ENCODE data around the gene TMCC1. TPM values are rescaled to one million over a fixed set of nuclear protein-coding genes. Genes with fewer than 3 reads are reported as not detected.
"Not testable (repeated sequence)": the region's sequence is repeated elsewhere in the genome, so short reads cannot be mapped to it uniquely, and the experiment has no call there.

The TMCC1 gene
- total RNA-seq, 2 experiments from 2014 or later: 13.6 to 14.3 TPM

- Mint-ChIP-seq H3K36me3 (ENCODE audit: low read depth) (peaks cover 13% of the 10 kb centered on the region), H3K27me3 (ENCODE audit: low read depth) (no peaks in the 10 kb centered on the region), H3K4me3 (no peak overlapping the region), H3K4me1 (ENCODE audit: low read depth) (peaks cover 14% of the 10 kb centered on the region), H3K27ac (no peak overlapping the region), H3K9me3 (peaks cover 7% of the 10 kb centered on the region)
- intact Hi-C loops (cut with micrococcal nuclease): no loop called here
- DNase-seq: no peak
- CTCF ChIA-PET: no interaction called here
These were observed 192.3 kb downstream of the TMCC1 start for GRCh38 chr3:129701161-129701560.

DNA sequence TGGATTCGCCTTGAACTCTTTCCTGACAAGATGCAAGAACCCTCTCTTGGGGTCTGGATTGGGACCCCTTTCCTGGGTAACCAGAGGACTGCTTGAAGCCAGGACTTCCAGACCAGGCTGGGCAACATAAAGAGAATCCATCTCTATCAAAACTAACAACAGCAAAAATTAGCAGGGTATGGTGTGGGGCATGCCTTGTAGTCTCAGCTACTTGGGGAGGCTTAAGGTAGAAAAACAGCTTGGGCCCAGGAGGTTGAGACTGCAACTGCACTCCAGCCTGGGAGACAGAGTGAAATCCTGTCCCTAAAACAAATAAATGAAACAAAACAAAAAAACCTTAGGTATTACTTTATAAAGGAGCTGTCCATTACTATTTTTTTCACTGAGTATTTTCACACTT lies 193.9 kb downstream of the TMCC1 start:
- Mint-ChIP-seq H3K4me1 (ENCODE audit: low read depth) (peaks cover 9% of the 10 kb centered on the region), H3K27me3 (ENCODE audit: low read depth) (no peaks in the 10 kb centered on the region), H3K9me3 (peaks cover 7% of the 10 kb centered on the region), H3K27ac (no peak overlapping the region), H3K36me3 (ENCODE audit: low read depth) (peaks cover 13% of the 10 kb centered on the region), H3K4me3 (no peak overlapping the region)
- intact Hi-C loops (cut with micrococcal nuclease): no loop called here
- DNase-seq: no peak
- CTCF ChIA-PET: no interaction called here

GRCh38 chr3:129699199-129699598 lies 194.3 kb downstream of the TMCC1 start:
- CTCF ChIA-PET: no interaction called here
- Mint-ChIP-seq H3K36me3 (ENCODE audit: low read depth) (peaks cover 13% of the 10 kb centered on the region), H3K4me3 (no peak overlapping the region), H3K27ac (no peak overlapping the region), H3K9me3 (peaks cover 7% of the 10 kb centered on the region), H3K27me3 (ENCODE audit: low read depth) (no peaks in the 10 kb centered on the region), H3K4me1 (ENCODE audit: low read depth) (peaks cover 9% of the 10 kb centered on the region)
- intact Hi-C loops (cut with micrococcal nuclease): no loop called here
- no peak for DNase-seq

GRCh38 chr3:129697229-129697969 lies 196.1 kb downstream of the TMCC1 start:
- CTCF ChIA-PET: no interaction called here
- Mint-ChIP-seq H3K9me3 (peaks cover 7% of the 10 kb centered on the region), H3K27me3 (ENCODE audit: low read depth) (no peaks in the 10 kb centered on the region), H3K36me3 (ENCODE audit: low read depth) (peaks cover 12% of the 10 kb centered on the region), H3K27ac (no peak overlapping the region), H3K4me1 (ENCODE audit: low read depth) (peaks cover 9% of the 10 kb centered on the region), H3K4me3 (no peak overlapping the region)
- intact Hi-C loops (cut with micrococcal nuclease): no loop called here
- DNase-seq: no peak

- CTCF ChIA-PET; intact Hi-C loops (cut with micrococcal nuclease); H3K27me3 Mint-ChIP-seq (ENCODE audit: low read depth); H3K4me3 Mint-ChIP-seq; DNase-seq; H3K27ac Mint-ChIP-seq; H3K9me3 Mint-ChIP-seq; H3K4me1 Mint-ChIP-seq (ENCODE audit: low read depth): not testable (repeated sequence)
- peaks cover 12% of the 10 kb centered on the region for H3K36me3 Mint-ChIP-seq (ENCODE audit: low read depth)
These were observed 197.1 kb downstream of the TMCC1 start for GRCh38 chr3:129696430-129696829.

DNA sequence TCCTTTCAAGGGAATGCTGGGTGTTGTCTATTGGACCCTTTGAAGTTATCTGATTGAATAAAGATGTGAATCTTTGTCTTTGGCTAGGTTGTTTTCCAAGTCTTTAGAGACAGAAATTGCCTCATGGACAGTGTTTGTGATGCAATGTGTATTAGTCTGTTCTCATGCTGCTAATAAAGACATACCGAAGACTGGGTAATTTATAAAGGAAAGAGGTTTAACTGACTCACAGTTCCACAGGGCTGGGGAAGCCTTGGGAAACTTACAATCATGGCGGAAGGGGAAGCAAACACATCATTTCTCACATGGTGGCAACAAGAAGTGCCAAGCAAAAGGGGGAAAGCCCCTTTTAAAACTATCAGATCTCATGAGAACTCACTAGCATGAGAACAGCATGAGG lies 198.3 kb downstream of the TMCC1 start:
- intact Hi-C loops (cut with micrococcal nuclease): no loop called here
- Mint-ChIP-seq H3K36me3 (ENCODE audit: low read depth) (peaks cover 12% of the 10 kb centered on the region), H3K4me1 (ENCODE audit: low read depth) (peaks cover 7% of the 10 kb centered on the region), H3K27ac (no peak overlapping the region), H3K27me3 (ENCODE audit: low read depth) (no peaks in the 10 kb centered on the region), H3K4me3 (no peak overlapping the region), H3K9me3 (peaks cover 7% of the 10 kb centered on the region)
- DNase-seq: no peak
- CTCF ChIA-PET: no interaction called here

DNA sequence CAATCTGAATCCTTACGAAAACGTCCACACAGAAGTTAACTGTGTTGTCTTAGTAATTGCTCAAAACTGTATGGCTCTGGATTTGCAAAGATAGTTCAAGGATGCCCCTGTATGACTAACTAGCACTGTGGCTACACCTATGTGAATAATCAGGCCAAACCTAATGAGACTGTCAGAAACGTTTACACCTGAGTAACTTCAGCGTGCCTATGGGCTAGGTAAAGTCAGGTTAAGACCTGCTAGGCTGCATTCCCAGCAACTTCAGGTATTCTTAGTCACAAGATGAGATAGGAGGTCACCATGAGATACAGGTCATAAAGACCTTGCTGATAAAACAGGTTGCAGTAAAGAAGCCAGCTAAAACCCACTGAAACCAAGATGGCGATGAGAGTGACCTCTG lies 199.3 kb downstream of the TMCC1 start:
- Mint-ChIP-seq H3K9me3 (peaks cover 7% of the 10 kb centered on the region), H3K36me3 (ENCODE audit: low read depth) (peaks cover 12% of the 10 kb centered on the region), H3K27me3 (ENCODE audit: low read depth) (no peaks in the 10 kb centered on the region), H3K4me3 (no peak overlapping the region), H3K4me1 (ENCODE audit: low read depth) (peaks cover 7% of the 10 kb centered on the region), H3K27ac (no peak overlapping the region)
- intact Hi-C loops (cut with micrococcal nuclease): no loop called here
- CTCF ChIA-PET: no interaction called here
- no peak for DNase-seq

GRCh38 chr3:129692743-129693142 lies 200.8 kb downstream of the TMCC1 start:
- Mint-ChIP-seq H3K27me3 (ENCODE audit: low read depth) (no peaks in the 10 kb centered on the region), H3K9me3 (peaks cover 4% of the 10 kb centered on the region), H3K36me3 (ENCODE audit: low read depth) (peaks cover 12% of the 10 kb centered on the region), H3K4me1 (ENCODE audit: low read depth) (peaks cover 7% of the 10 kb centered on the region), H3K27ac (no peak overlapping the region), H3K4me3 (no peak overlapping the region)
- CTCF ChIA-PET: no interaction called here
- DNase-seq: no peak
- intact Hi-C loops (cut with micrococcal nuclease): no loop called here

GRCh38 chr3:129690963-129691362 lies 202.5 kb downstream of the TMCC1 start:
- Mint-ChIP-seq H3K27me3 (ENCODE audit: low read depth) (no peaks in the 10 kb centered on the region), H3K4me3 (no peak overlapping the region), H3K36me3 (ENCODE audit: low read depth) (no peaks in the 10 kb centered on the region), H3K27ac (no peak overlapping the region), H3K4me1 (ENCODE audit: low read depth) (peaks cover 7% of the 10 kb centered on the region), H3K9me3 (no peaks in the 10 kb centered on the region)
- no peak for DNase-seq
- CTCF ChIA-PET: interaction anchor here (0.7 kb wide), 1 partner anchor 11 kb away, joined by 3 read pairs; no protein-coding TSS in a partner anchor
- intact Hi-C loops (cut with micrococcal nuclease): no loop called here

- no peaks in the 10 kb centered on the region for H3K9me3 Mint-ChIP-seq
- H3K4me3 Mint-ChIP-seq: no peak overlapping the region
- no peaks in the 10 kb centered on the region for H3K27me3 Mint-ChIP-seq (ENCODE audit: low read depth)
- H3K27ac Mint-ChIP-seq: no peak overlapping the region
- no peaks in the 10 kb centered on the region for H3K36me3 Mint-ChIP-seq (ENCODE audit: low read depth)
- H3K4me1 Mint-ChIP-seq (ENCODE audit: low read depth): peaks cover 7% of the 10 kb centered on the region
- intact Hi-C loops (cut with micrococcal nuclease): no loop called here
- peak; percentile 36 for DNase-seq
- CTCF ChIA-PET: no interaction called here
These were observed 203.1 kb downstream of the TMCC1 start for GRCh38 chr3:129690406-129690805.

GRCh38 chr3:129689036-129689435 lies 204.5 kb downstream of the TMCC1 start:
- Mint-ChIP-seq H3K27me3 (ENCODE audit: low read depth) (no peaks in the 10 kb centered on the region), H3K36me3 (ENCODE audit: low read depth) (no peaks in the 10 kb centered on the region), H3K9me3 (no peaks in the 10 kb centered on the region), H3K27ac (no peak overlapping the region), H3K4me1 (ENCODE audit: low read depth) (peaks cover 7% of the 10 kb centered on the region), H3K4me3 (no peak overlapping the region)
- CTCF ChIA-PET: no interaction called here
- DNase-seq: no peak
- intact Hi-C loops (cut with micrococcal nuclease): no loop called here

DNA sequence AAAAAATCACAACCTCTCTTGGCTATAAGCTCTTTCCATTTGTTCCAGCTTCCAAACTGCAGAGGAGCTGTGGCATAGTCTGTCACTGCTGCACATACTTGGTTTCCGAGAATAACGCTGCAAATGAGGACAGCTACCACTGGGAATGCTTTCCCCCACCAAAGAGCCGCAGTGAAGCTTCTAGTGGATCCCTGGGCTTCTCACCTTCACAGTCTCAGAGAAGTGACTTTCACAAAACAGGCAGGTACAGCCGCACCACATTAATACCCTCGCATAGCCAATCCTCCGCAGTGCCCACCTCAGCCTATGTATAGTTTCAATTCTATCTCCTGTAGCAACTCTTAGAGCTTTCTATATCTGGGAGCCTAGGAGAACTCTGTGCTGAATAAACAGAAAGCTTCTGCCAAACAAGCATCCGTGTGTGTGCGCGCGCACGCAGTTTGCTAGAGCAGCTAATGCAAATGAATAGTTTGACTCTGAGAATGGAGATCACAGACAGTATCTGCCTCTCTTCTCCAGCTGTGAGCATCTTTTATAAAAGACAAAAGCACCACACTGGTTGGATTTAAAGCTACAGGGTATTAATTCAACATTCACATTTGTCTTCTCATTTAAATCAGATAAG lies 205.1 kb downstream of the TMCC1 start:
- no peak overlapping the region for H3K27ac Mint-ChIP-seq
- intact Hi-C loops (cut with micrococcal nuclease): no loop called here
- H3K4me3 Mint-ChIP-seq: no peak overlapping the region
- H3K4me1 Mint-ChIP-seq (ENCODE audit: low read depth): peaks cover 7% of the 10 kb centered on the region
- CTCF ChIA-PET: interaction anchor here (0.5 to 0.7 kb wide), 3 partner anchors 66 to 268 kb away, joined by 3 to 7 read pairs (median 4); no protein-coding TSS in a partner anchor
- no peaks in the 10 kb centered on the region for H3K27me3 Mint-ChIP-seq (ENCODE audit: low read depth)
- no peak for DNase-seq
- H3K9me3 Mint-ChIP-seq: no peaks in the 10 kb centered on the region
- H3K36me3 Mint-ChIP-seq (ENCODE audit: low read depth): no peaks in the 10 kb centered on the region

GRCh38 chr3:129687586-129688125 lies 205.9 kb downstream of the TMCC1 start:
- intact Hi-C loops (cut with micrococcal nuclease): no loop called here
- peaks cover 7% of the 10 kb centered on the region for H3K4me1 Mint-ChIP-seq (ENCODE audit: low read depth)
- H3K9me3 Mint-ChIP-seq: no peaks in the 10 kb centered on the region
- no peaks in the 10 kb centered on the region for H3K27me3 Mint-ChIP-seq (ENCODE audit: low read depth)
- DNase-seq: no peak
- H3K27ac Mint-ChIP-seq: no peak overlapping the region
- H3K36me3 Mint-ChIP-seq (ENCODE audit: low read depth): no peaks in the 10 kb centered on the region
- CTCF ChIA-PET: interaction anchor here (0.5 kb wide), 1 partner anchor 65 kb away, joined by 3 read pairs; no protein-coding TSS in a partner anchor
- H3K4me3 Mint-ChIP-seq: no peak overlapping the region
